GM04503 (cell line): Measurements from ENCODE around the gene TWIST1.

Source experiments
- DNase-seq: peaks from one replicate; pipeline ENCODE4 v3.0.0-alpha.2; 2012; ENCODE audit warnings: low read depth

Gene TWIST1

GRCh38 chr7:19095353-19095860 lies 22.0 kb downstream of the TWIST1 start:
- peak; percentile 14 for DNase-seq

GRCh38 chr7:19094598-19095352 lies 22.7 kb downstream of the TWIST1 start:
- no peak for DNase-seq

GRCh38 chr7:19094138-19094537 lies 23.3 kb downstream of the TWIST1 start:
- no peak for DNase-seq

DNA sequence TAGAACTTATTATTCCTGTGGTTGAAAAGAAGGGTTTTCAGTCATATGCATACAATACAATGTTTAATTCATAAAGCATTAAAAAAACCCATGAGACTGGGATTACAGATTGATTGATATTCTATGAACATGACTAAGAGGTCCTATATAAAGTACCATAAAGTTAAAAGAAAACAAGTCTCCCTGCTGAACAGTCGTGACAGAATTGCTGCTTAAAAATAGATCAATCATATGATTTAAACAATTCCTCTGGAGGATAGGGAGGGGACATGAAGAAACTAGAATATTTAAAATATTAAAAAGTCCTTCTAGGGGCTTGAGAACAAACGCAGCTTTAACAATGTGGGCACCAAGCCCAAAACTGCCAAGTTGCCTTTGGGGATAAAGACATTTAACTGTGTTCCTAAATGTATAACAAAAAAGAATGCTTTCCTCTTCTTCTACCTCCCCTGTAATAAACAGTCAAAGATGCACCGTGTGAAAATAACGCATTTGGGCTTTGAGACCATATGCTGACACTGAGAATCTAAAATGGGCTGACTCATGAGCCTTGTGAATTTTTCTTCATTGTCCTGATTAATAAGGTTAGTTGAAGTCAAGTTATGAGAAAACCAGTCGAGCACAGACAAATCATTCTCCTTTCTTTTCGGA lies 25.8 kb downstream of the TWIST1 start:
- no peak for DNase-seq

- no peak for DNase-seq
Observed at GRCh38 chr7:19090526-19090925, 26.9 kb downstream of the TWIST1 start.

DNA sequence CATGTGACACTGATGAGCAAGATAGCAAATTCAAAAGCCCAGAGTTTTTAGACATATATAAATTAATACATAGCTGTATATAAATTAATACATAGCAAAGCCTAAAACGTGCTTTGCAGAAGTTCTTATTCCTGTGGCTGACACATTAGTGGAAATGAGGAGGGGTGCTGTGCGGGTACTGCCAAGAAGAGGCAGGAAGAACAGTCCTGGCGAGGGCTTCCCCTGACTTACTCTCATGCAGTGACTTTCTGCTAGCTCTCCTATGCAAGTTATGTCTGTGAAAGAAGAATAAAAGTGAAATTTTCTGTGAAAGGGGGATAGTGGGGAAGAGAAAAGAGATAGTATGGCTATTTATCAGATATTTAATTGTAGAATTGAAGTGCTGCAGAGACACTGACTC lies 27.6 kb downstream of the TWIST1 start:
- DNase-seq, result no peak

DNA sequence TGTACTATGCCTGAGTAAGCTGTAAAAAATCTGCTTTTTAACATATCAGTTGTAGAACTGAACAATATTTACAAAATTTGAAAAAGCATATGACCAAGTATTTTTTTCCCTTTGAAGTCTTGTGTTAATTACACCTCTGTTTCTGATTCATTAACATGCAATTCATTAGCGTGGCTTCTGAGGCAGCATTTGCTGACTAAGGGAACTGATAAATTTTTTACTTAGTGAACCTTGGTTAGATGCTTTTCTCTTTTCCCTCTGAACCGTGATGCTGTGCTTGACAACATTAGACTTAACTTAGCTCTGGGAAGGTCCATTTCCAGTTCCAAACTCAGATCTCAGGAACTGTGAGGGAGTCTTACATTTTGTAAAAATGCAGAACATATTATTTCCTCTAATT lies 28.1 kb downstream of the TWIST1 start:
- no peak for DNase-seq

GRCh38 chr7:19080093-19080492 lies 37.3 kb downstream of the TWIST1 start:
- DNase-seq, result no peak

- no peak for DNase-seq
Observed at GRCh38 chr7:19079066-19079465, 38.4 kb downstream of the TWIST1 start.

GRCh38 chr7:19069842-19070241 lies 47.6 kb downstream of the TWIST1 start:
- DNase-seq, result no peak

DNA sequence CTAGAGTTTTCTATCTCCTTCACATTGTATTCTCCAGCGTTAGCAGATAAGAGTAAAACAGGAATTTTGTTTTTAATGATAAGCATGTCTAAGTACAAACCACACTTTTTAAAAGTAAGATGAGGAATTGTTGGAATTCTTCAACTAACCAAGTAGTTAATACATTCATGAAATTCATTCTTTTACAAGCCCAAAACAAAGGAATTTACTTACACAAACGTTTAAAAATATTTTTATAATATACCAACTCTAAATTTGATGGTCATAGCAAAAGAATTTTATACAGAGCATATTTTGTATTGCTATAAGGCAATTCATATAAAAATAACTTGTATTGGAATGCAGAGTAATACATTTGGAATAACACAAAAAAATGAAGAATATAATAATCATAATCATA lies 51.3 kb downstream of the TWIST1 start:
- DNase-seq, result no peak
